Fibroblast of villous mesenchyme (primary cell): Measurements from ENCODE around the gene ZNF575. TPM values are rescaled to one million over a fixed set of nuclear protein-coding genes. Genes with fewer than 3 reads are reported as not detected.
A peak's percentile ranks its signal among the peaks of the same experiment; 100 is the strongest.

ENCODE experiments used
- DNase-seq: peaks from one replicate; pipeline ENCODE4 v3.0.0-alpha.2; 2010; ENCODE audit warnings: low read depth
- H3K4me3 ChIP-seq: 2 replicates; pipeline ENCODE4 v1.5.1; 2011; ENCODE audit warnings: low read depth, mild to moderate bottlenecking, low read length
- total RNA-seq: library from RNA; depleted of rRNA; stranded (reverse); fragments of >200 nt; gene quantifications from 2 replicates; pipeline ENCODE4 v1.2.3, GENCODE V29; 2012
- TF ChIP-seq, protein P1 (sequence below): IDR thresholded peaks from 2 replicates; pipeline ENCODE4 v1.5.1; 2012; ENCODE audit warnings: low read depth, mild to moderate bottlenecking, low read length; ENCODE audit not compliant: insufficient read depth

ZNF575 gene
- total RNA-seq, 1 donor = under 0.01 TPM

DNA sequence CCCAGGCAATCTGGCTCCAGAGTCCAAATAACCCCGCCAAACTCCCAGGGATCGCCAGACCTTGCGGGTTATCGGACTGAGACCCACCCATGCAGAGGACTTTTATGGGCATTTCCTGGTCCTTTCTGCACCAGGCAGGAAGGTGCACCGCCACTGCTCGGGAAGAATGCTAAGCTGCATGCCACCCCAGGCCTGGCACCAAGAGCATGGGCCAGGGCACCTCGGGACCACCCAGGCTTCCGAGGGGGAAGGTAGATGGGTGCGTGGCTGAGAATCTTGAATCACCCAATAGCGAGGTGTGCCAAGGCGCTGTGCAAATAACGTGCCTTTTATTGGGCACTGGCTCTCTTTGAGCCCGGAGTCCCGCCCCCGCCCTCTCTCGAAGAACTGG lies 422 bp upstream of the ZNF575 start:
- DNase-seq = peak; percentile 45
- TF ChIP-seq, protein P1, sequence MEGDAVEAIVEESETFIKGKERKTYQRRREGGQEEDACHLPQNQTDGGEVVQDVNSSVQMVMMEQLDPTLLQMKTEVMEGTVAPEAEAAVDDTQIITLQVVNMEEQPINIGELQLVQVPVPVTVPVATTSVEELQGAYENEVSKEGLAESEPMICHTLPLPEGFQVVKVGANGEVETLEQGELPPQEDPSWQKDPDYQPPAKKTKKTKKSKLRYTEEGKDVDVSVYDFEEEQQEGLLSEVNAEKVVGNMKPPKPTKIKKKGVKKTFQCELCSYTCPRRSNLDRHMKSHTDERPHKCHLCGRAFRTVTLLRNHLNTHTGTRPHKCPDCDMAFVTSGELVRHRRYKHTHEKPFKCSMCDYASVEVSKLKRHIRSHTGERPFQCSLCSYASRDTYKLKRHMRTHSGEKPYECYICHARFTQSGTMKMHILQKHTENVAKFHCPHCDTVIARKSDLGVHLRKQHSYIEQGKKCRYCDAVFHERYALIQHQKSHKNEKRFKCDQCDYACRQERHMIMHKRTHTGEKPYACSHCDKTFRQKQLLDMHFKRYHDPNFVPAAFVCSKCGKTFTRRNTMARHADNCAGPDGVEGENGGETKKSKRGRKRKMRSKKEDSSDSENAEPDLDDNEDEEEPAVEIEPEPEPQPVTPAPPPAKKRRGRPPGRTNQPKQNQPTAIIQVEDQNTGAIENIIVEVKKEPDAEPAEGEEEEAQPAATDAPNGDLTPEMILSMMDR = no peak
- peak overlapping the region; percentile 69 for H3K4me3 ChIP-seq

DNA sequence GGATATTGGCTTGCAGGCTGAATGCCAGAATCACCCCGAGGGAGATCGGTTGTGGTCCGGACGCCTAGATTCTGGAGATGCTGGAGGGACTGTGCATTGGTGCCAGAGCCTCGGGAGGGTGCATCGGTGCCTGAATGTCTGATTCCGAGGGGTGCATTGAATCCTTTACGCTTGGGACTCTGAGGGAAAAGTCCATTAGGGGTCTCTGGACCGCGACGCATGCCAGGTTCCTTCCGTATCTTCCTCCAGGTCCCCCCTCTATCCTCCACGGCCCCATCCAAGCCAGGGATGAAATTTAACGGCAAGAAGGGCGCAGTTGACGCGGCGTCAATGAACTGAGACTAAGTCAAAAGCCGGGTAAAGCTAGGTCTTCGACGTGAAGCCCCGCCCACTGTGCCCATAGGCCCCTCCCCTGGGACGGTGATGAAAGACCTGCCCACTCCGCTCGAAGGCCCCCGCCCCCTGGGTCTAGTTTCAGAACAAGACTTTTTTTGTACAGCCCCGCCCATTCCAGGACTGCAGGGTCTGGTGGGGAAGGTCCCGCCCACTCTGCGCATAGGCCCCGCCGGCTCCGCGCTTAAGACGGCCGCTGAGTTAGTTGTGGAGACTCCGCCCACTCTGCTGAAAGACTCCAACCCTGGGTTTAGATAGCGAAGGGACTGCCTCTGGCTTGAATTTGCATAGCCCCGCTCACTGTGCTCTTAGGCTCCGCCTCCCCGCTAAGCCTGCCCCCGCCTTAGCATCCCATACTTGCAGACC lies 737 bp downstream of the ZNF575 start:
- H3K4me3 ChIP-seq = peak overlapping the region; percentile 69

DNA sequence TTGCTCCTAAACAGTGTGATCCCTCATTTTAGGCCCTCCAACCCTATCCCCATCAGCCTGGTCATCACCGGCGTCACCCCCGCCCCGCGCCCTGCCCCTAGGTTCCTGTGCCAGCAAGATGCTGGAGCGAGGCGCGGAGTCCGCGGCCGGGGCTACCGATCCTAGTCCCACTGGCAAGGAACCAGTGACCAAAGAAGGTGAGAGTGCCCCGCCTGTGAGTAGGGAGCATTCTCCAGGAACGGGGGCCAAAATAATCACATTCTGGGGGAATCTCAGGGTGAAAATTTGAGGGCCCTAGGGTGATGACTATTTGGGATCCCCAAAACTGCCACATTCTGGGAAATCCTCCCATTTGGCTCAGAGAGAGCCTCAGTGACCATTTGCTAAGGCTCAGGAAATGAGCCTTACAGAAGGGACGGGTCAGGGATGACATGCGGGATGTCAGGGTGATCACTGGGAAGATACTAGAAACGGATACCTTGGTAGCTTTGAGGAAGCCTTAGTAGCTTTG lies 1.4 kb downstream of the ZNF575 start:
- TF ChIP-seq, protein P1 = no peak
- DNase-seq = no peak
- peak overlapping the region; percentile 51 for H3K4me3 ChIP-seq

More for the DNA sequence above, 737 bp downstream of the ZNF575 start:
- DNase-seq = peak; percentile 100
- TF ChIP-seq, protein P1 = no peak

DNA sequence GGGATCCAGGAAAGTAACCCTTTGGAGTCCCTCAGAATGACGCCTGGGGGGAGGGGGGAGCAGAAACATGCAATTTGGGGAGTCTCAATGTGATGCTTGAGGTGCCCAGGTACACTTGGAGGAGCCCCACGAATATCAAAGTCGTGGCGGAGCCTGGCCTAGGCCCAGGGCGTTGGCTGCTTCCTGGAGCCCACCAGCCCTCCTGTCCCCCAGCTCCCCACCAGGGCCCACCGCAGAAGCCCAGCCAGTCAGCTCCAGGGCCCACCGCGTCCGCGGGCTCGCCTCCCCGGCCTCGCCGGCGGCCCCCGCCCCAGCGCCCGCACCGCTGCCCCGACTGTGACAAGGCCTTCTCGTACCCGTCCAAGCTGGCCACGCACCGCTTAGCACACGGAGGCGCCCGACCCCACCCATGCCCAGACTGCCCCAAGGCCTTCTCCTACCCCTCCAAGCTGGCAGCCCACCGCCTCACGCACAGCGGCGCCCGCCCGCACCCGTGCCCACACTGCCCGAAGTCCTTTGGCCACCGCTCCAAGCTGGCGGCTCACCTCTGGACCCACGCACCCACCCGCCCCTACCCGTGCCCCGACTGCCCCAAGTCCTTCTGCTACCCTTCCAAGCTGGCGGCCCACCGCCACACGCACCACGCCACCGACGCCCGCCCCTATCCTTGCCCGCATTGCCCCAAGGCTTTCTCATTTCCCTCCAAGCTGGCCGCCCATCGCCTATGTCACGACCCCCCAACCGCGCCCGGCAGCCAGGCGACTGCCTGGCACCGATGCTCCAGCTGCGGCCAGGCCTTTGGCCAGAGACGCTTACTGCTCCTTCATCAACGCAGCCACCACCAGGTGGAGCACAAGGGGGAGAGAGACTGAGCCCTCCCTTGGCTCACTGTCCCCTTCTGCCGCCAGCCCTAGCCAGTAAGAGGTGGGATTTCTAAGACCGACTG lies 2.1 kb downstream of the ZNF575 start:
- peak; percentile 56 for DNase-seq

DNA sequence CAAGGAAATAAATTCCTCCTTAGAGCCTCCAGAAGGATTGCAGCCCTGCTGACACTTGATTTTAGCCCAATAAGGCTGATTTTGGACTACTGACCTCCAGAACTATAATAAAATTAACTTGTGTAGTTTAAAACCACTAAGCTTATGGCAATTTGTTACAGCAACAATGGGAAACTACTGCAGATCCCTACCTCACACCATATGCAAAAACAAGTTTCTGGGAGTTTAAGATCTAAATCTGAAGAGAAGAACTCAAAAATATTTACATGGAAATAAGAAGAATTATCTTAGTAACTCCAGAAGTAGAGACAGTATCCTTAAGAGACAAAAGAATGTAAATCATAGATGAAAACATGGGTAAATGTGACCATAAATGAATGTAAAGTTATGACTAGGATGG lies 5.9 kb downstream of the ZNF575 start:
- DNase-seq = no peak
- H3K4me3 ChIP-seq = no peak overlapping the region

More for the DNA sequence above, 2.1 kb downstream of the ZNF575 start:
- no peak overlapping the region for H3K4me3 ChIP-seq
- TF ChIP-seq, protein P1 = peak; percentile 58

DNA sequence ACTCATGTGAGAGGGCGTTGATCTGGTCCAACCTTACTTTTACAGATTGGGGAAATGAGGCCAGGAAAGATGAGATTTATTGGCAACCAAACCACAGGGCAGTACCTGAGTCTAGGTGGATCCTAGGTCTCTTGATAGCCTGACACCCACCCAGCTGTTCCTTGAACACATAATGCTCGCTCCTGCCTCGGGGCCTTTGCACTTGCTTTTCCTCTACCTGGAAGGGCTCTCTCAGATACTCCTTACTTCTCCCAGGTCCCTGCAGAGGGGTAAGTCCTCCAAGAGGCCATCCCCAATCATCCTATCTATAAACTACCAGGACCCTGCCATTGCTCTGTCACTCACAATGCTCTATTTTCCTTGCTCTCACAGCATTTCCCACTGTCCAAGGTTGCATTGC lies 7.4 kb downstream of the ZNF575 start:
- DNase-seq = no peak
- no peak overlapping the region for H3K4me3 ChIP-seq
- TF ChIP-seq, protein P1 = no peak

More for the DNA sequence above, 5.9 kb downstream of the ZNF575 start:
- TF ChIP-seq, protein P1 = no peak
